ENCODE data around the gene HOXD9.

DNA sequence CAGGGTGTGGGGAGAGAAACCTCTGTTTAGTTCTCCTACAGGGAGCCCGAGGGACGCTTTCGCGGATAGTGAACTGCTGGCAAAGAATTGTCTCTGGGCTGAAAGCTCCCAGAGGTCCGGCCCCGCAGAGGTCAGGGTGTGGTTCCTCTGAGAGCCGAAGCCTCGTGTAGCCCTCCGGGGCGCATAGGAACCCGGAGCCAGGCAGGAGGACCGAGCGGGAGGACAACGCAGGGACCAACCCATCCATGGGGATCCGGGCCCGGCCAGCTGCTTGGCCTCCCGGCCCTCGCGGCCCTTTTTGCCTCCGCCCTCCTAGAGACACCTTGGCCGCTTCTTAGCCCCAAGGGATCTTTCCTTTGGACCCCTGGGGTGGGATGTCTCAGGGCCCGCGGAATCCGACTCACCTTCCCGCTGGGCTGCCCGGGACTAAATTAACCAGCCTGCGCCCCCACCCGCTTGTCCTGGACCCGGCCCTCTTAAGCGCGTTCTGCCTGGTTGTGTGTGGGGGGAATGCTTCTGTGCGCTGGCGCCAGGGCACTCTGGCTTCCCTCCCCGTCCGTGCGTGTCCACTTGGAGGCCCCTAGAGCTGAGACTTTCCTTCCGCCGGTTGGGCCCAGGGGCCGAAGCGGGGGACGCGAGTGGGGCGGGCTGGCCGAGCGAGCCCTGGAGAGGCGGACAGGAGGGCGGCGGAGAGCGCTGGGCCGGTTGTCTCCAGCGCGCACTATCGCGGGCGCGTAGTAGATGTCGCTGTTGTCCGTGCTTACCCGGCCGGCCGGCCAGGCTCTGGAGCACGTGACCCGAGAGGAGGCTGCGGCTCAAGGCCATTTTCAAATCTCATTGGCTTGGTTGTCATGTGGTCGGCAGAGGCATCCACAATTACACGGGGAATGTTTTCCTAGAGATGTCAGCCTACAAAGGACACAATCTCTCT lies 6.4 kb upstream of the HOXD9 start, which contains the start of gene HOXD10:
- TF ChIP-seq POLR2A (IDR thresholded peaks at IDR 0.05) (no peak), EP300 (IDR thresholded peaks at IDR 0.05) (no peak), POLR2AphosphoS5 (IDR thresholded peaks at IDR 0.05) (peak in 1 of 4 donors; percentile 6)
- TF ChIP-seq, protein P1, sequence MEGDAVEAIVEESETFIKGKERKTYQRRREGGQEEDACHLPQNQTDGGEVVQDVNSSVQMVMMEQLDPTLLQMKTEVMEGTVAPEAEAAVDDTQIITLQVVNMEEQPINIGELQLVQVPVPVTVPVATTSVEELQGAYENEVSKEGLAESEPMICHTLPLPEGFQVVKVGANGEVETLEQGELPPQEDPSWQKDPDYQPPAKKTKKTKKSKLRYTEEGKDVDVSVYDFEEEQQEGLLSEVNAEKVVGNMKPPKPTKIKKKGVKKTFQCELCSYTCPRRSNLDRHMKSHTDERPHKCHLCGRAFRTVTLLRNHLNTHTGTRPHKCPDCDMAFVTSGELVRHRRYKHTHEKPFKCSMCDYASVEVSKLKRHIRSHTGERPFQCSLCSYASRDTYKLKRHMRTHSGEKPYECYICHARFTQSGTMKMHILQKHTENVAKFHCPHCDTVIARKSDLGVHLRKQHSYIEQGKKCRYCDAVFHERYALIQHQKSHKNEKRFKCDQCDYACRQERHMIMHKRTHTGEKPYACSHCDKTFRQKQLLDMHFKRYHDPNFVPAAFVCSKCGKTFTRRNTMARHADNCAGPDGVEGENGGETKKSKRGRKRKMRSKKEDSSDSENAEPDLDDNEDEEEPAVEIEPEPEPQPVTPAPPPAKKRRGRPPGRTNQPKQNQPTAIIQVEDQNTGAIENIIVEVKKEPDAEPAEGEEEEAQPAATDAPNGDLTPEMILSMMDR (IDR thresholded peaks at IDR 0.05), result no peak
